CD4-positive, alpha-beta T cell (primary cell): ENCODE measurements around the gene PHLDA2. TPM values are rescaled to one million over a fixed set of nuclear protein-coding genes. Genes with fewer than 3 reads are reported as not detected.

ENCODE experiments used
- ATAC-seq: fragments of 200-7000 bp; cut with Tn5 transposase; one replicate; pipeline ENCODE4 v1.10.0; 2022; ENCODE audit warnings: mild to moderate bottlenecking; ENCODE audit not compliant: poor library complexity
- CTCF ChIA-PET: fragments of 350-600 bp; sonication (Branson Sonifier 250); formaldehyde crosslinking; loops from one replicate; lab custom pipeline; 2021; ENCODE audit warnings: antibody characterized with exemption, inconsistent platforms; lab: Charles Lee
- POLR2A ChIA-PET: fragments of 350-600 bp; sonication (Branson Sonifier 250); formaldehyde crosslinking; loops from one replicate; lab custom pipeline; 2021; ENCODE audit warnings: antibody characterized with exemption, inconsistent platforms; lab: Charles Lee
- DNase-seq, 14 experiments: peaks; one replicate each; pipeline ENCODE4 v3.0.0-alpha.2; 2013 to 2020; ENCODE audit warnings: mixed read lengths in 2 of 14
- H3K27ac ChIP-seq, 2 donors: one replicate each; pipeline versions ENCODE4 v1.5.1 to v1.7.0; 2013; ENCODE audit warnings: low read length in 2 of 2, low read depth in 1 of 2, mild to moderate bottlenecking in 1 of 2
- H3K27me3 ChIP-seq, 2 experiments: 1 replicate in 1 of 2; 2 replicates in 1 of 2; pipeline versions ENCODE4 v1.6.1 to v1.7.0; 2013; ENCODE audit warnings: low read length in 2 of 2, control low read depth in 1 of 2, mild to moderate bottlenecking in 1 of 2, moderate library complexity in 1 of 2; ENCODE audit not compliant: insufficient read depth in 2 of 2, control insufficient read depth in 1 of 2
- H3K36me3 ChIP-seq: one replicate; pipeline ENCODE4 v1.6.1; 2013; ENCODE audit warnings: low read length, control low read depth; ENCODE audit not compliant: insufficient read depth
- H3K4me1 ChIP-seq: one replicate; pipeline ENCODE4 v1.6.1; 2013; ENCODE audit warnings: low read length, control low read depth; ENCODE audit not compliant: insufficient read depth
- H3K4me3 ChIP-seq: one replicate; pipeline ENCODE4 v1.5.1; 2013; ENCODE audit warnings: mild to moderate bottlenecking, low read length, moderate library complexity
- H3K9me3 ChIP-seq, 2 experiments: 1 replicate in 1 of 2; 2 replicates in 1 of 2; pipeline versions ENCODE4 v1.6.1 to v1.7.0; 2013; ENCODE audit warnings: low read length in 2 of 2, mild to moderate bottlenecking in 2 of 2, control low read depth in 1 of 2, moderate library complexity in 1 of 2; ENCODE audit not compliant: control insufficient read depth in 1 of 2, insufficient read depth in 1 of 2
- H3K27ac Mint-ChIP-seq: one replicate; pipeline ENCODE4 v1.8.0; 2020; ENCODE audit warnings: mixed read lengths
- H3K27me3 Mint-ChIP-seq: one replicate; pipeline ENCODE4 v1.8.0; 2021; ENCODE audit warnings: mixed read lengths
- H3K36me3 Mint-ChIP-seq: one replicate; pipeline ENCODE4 v1.8.0; 2021; ENCODE audit warnings: low read depth, mixed read lengths
- H3K4me1 Mint-ChIP-seq: one replicate; pipeline ENCODE4 v1.8.0; 2021; ENCODE audit warnings: low read depth, mixed read lengths
- H3K4me3 Mint-ChIP-seq: one replicate; pipeline ENCODE4 v1.8.0; 2020; ENCODE audit warnings: mild to moderate bottlenecking, mixed read lengths
- H3K9me3 Mint-ChIP-seq: one replicate; pipeline ENCODE4 v1.8.0; 2020; ENCODE audit warnings: mixed read lengths
- CTCF ChIP-seq: fragments of 200-600 bp; IDR thresholded peaks from one replicate; pipeline ENCODE4 v1.8.0; 2022; ENCODE audit warnings: antibody characterized with exemption, mild to moderate bottlenecking
- intact Hi-C, 2 experiments: fragments of 100-400 bp; cut with DNase I in 1 of 2; cut with micrococcal nuclease in 1 of 2; formaldehyde crosslinking; loops; one replicate each; pipeline versions ENCODE4 v1.15.1 to v1.9.0; 2023 to 2025; cut with DNase I, micrococcal nuclease
- total RNA-seq, 174 experiments: library from RNA in 2 of 174; stranded (reverse) in 2 of 174; gene quantifications; one replicate each; pipeline ENCODE4 v1.2.3 and lab custom pipeline; 2021 to 2026

Gene PHLDA2
- total RNA-seq, 2 experiments from 2014 or later, result 1.1 to 1.3 TPM

DNA sequence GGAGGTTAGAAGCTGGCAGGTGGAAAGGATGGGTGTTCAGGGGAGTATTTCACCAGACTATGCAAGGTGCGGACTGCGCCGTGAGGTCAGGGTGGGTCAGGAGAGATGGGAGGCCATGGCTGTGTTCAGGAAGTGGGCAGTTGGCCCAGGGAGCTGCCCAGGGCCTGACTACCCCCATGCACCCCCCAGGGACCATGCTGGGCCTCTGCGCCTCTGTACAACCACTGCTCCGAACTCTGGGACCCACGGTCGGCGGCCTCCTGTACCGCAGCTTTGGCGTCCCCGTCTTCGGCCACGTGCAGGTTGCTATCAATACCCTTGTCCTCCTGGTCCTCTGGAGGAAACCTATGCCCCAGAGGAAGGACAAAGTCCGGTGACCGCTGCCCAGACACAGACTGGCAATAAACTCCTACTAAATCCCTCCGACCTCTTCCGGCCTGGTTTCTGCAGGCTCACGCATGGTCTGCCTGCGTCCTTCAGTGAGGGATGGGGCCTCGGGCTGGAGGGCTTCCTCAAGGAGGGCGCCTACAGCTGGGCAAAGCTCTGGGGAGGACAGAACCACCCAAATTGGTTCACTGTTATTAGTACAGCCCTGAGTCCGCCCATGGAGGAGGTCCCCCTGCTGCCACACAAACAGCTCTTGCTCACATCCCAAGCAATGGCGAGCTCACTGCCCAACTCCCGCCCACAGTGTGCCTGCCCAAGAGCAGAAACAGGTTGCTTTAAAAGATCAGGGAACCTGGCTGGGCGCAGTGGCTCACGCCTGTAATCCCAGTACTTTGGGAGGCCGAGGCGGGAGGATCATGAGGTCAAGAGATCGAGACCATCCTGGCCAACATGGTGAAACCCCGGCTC lies 4.2 kb downstream of the PHLDA2 start:
- Histone ChIP-seq H3K4me3 (no peak overlapping the region), H3K9me3 (peaks cover 0 to 13% of the 10 kb centered on the region in 2 experiments), H3K27me3 (peaks cover 20 to 21% of the 10 kb centered on the region in 2 experiments), H3K36me3 (no peaks in the 10 kb centered on the region), H3K27ac (no peak overlapping the region), H3K4me1 (peaks cover 24% of the 10 kb centered on the region)
- Mint-ChIP-seq H3K9me3 (no peaks in the 10 kb centered on the region), H3K27ac (no peak overlapping the region), H3K36me3 (no peaks in the 10 kb centered on the region), H3K4me1 (peaks cover 18% of the 10 kb centered on the region), H3K4me3 (peak overlapping the region; percentile 38), H3K27me3 (peaks cover 24% of the 10 kb centered on the region)
- ChIA-PET CTCF (no interaction called here), POLR2A (no interaction called here)
- intact Hi-C loops, result no loop called here
- no peak for ATAC-seq
- no peak for DNase-seq
- no peak for TF ChIP-seq CTCF

GRCh38 chr11:2924381-2924780 lies 4.8 kb downstream of the PHLDA2 start:
- H3K4me3 ChIP-seq, result no peak overlapping the region
- DNase-seq (no peak), ATAC-seq (no peak)
- Mint-ChIP-seq H3K27ac (no peak overlapping the region), H3K4me1 (peaks cover 14% of the 10 kb centered on the region), H3K9me3 (no peaks in the 10 kb centered on the region), H3K4me3 (no peak overlapping the region), H3K27me3 (peaks cover 20% of the 10 kb centered on the region), H3K36me3 (no peaks in the 10 kb centered on the region)
- peaks cover 0 to 13% of the 10 kb centered on the region in 2 experiments for H3K9me3 ChIP-seq
- ChIA-PET CTCF (no interaction called here), POLR2A (no interaction called here)
- H3K27me3 ChIP-seq, result peaks cover 14 to 15% of the 10 kb centered on the region in 2 experiments
- no peak for TF ChIP-seq CTCF
- H3K4me1 ChIP-seq, result peaks cover 17% of the 10 kb centered on the region
- no peaks in the 10 kb centered on the region for H3K36me3 ChIP-seq
- H3K27ac ChIP-seq, result no peak overlapping the region
- intact Hi-C loops, result no loop called here

DNA sequence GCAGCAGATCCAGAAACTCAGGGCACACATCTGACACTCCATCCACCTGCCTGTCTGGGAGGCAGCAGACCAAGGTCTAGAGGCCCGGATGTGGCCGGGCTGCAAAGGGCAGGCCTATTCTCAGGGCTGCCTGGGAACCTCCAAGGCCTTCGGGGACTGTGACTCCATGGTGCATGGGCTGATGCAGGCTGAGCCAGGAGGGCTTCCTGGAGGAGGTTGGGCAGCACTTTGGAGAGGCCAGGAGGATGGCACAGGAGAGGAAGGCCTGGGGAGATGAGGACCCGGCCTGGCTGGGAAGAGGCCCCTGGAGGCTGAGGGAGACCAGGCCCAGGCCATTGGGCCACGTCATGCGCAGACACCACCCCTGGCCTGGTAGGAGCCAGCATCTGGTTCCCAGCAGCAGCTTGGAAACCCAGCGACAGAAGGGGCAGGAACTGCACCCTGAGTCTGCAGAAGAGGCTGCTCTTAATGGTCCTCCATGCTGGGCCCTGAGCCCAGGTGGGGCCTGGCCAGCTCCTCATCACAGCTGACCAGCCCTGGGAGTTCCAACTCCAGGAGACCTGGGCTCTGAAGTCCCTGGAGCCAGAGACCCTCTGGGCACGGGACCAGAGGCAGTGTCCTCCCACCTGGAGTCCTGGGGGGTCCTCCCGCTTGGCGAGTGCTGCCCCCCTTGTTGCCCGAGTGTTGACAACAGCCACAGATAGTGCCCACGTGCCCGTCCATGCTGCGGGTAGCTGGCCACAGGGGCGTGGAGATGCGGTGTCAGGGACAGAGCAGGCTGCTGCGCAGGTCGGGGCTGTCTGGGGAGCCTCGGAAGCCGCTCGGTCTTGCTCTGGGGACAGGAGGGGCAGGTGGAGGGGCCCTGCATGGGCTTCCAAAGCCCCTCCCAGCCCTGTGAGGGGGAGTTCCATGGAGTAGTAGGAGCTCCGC lies 5.5 kb downstream of the PHLDA2 start:
- H3K4me3 Mint-ChIP-seq, result no peak overlapping the region
- Histone ChIP-seq H3K27me3 (peaks cover 13 to 15% of the 10 kb centered on the region in 2 experiments), H3K27ac (no peak overlapping the region), H3K36me3 (no peaks in the 10 kb centered on the region), H3K4me3 (no peak overlapping the region), H3K4me1 (peaks cover 12% of the 10 kb centered on the region), H3K9me3 (peaks cover 0 to 13% of the 10 kb centered on the region in 2 experiments)
- no peaks in the 10 kb centered on the region for H3K9me3 Mint-ChIP-seq
- peaks cover 16% of the 10 kb centered on the region for H3K27me3 Mint-ChIP-seq
- ChIA-PET POLR2A (no interaction called here), CTCF (no interaction called here)
- intact Hi-C loops, result no loop called here
- DNase-seq, result no peak
- TF ChIP-seq CTCF, result no peak
- no peaks in the 10 kb centered on the region for H3K36me3 Mint-ChIP-seq
- H3K27ac Mint-ChIP-seq, result no peak overlapping the region
- H3K4me1 Mint-ChIP-seq, result peaks cover 10% of the 10 kb centered on the region
- ATAC-seq, result no peak
